Measurements from ENCODE around the gene ABHD2.

The ABHD2 gene

DNA sequence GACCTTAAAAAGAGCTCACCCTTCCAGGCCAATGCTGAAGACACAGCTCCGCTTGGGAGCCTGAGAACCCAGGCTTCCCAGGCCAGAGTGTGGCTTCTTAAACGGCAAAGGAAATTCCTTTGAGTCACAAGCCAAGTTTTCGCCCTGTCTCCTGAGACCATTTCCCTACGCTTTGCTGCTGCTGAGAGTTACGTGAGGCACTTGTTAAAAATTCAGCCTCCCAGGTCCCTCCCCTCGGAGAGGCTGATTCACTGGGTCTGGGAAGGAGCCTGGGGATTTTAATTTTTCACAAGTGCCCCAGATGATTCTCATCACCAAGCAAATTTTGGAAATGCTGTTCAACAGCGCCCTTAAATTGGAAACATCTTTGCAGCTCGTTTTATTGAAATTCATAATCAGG lies 107.6 kb downstream of the ABHD2 start:
- no peak for DNase-seq (ENCODE audit: low spot score)

DNA sequence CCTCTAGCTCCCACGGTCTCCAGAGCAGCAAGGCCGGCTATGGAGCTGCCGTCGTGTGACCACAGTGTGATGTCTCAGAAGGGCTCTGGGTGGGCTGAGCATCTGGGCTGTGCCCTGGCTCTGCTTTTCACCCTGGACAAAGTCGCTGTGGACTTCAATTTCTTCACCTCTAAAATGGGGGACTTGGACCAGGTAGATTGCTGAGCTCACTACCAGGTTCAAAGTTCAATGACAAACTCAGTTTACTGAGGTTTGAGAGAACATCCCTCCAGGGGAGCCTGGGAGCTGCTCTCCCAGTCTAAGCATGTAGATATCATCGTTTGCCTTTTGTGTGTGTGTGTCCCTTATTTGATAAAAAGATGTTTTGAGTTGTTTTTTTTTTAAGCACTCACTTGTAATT lies 108.0 kb downstream of the ABHD2 start:
- no peak for DNase-seq (ENCODE audit: low spot score)

DNA sequence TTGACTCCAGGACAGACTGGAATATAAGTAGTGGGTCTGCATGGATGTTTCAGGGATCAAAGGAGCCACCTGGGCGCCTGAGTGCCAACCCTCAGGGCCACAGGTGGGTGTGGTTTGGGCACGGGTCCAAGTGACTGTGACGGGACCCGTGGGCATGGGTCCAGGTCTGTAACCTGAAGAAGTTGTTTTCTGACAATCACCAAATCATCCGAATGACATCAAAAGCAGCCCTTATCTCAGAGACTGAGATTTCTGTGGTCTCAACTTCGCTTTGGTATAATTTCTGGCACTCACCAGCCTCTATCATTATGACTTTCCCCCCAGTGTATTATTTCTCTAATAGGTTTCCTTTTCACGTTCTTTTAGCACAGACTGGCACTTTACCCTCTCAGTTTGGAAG lies 108.7 kb downstream of the ABHD2 start:
- DNase-seq (ENCODE audit: low spot score), result no peak

DNA sequence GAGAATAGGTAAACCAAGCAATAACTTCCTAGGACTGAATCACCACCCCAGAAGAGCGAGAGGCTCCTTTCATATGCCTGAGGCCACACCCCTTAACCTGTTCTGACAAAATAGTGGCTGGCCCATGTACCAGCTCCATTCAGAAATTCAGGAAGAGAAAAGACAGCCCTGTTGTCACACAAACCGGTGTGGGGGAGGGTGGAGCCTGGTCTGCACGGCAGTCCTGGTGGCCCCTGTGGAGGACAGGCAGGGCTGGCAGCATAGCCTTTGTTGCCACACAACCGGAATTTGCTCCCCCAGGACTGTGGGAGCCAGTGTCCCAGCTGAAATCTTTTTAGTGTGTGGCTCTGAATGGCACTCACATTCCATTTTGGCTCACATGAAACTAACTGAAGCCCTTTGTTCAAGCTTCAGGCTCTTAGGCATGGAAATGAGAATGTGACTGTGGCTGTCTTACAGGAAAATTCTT lies 109.3 kb downstream of the ABHD2 start:
- no peak for DNase-seq (ENCODE audit: low spot score)

DNA sequence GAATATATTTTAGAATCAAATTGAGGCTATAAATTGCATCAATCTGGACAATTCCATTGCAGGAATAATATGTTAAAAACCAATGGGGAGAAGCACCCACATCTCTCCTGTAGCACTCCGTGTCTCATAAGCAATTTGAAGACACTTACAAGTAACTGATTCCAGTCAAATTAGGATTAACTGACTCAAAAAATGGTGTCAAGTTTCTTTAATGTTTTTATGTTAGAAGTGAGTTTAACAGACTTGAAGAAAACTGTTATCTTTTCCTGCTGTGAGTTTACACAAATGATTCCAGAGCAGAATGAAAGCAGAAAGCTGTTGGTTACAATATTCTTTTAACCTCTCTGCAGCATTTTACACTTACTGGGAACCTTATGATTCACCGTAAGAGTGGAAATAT lies 109.9 kb downstream of the ABHD2 start:
- no peak for DNase-seq (ENCODE audit: low spot score)

DNA sequence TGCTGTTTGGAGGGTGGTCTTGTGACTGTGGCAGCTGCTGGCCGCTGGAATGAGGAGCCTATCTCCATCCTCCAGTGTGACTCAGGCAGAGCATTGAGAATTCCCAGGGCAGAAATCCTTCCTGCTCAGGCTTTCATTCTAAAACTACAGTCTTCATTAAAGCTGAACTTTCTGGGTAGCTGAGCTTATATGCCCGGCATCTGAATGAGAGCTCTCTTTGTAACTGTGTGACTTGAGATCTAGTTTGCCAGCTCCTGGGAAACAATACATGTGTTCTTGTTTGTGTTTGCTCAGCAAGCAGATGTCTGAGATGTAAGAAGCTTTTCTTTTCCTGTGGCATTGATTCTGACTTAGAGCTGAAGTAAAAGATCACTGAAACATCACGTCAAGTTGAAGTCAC lies 110.7 kb downstream of the ABHD2 start:
- no peak for DNase-seq (ENCODE audit: low spot score)

DNA sequence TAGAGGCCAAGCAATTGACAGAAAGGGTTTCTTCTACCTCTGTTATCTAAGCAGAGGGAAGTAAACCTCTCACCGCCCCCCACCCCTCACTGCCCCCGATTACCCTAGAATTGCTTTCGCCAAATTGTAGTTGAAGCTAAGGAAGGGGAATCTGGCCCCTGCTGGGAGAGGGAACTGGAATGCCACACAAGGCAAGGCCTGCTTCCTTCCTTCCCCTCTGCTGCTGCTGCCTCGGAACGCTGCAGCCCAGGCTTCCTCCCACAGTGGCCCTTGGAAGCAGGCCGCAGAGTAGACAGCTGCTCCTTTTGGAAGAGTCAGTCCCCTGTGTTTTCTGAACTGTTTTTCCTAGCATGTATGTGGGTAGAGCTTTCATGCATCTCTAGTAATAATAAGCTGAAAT lies 111.5 kb downstream of the ABHD2 start:
- no peak for DNase-seq (ENCODE audit: low spot score)

DNA sequence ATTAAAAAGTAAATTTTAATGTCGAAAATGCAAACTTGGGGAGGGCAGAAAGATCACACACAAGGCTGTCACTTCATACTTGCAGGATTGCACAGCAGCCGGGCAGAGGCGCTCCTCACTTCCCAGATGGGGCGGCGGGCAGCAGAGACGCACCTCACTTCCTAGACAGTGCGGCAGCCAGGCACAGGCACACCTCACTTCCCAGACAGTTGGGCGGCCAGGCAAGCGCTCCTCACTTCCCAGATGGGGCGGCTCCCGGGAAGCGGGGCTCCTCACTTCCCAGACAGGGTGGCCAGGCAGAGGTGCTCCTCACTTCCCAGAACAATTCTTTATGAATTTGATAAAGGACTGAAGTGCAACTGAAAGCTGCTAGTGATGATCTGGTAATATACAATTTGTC lies 111.9 kb downstream of the ABHD2 start:
- no peak for DNase-seq (ENCODE audit: low spot score)

DNA sequence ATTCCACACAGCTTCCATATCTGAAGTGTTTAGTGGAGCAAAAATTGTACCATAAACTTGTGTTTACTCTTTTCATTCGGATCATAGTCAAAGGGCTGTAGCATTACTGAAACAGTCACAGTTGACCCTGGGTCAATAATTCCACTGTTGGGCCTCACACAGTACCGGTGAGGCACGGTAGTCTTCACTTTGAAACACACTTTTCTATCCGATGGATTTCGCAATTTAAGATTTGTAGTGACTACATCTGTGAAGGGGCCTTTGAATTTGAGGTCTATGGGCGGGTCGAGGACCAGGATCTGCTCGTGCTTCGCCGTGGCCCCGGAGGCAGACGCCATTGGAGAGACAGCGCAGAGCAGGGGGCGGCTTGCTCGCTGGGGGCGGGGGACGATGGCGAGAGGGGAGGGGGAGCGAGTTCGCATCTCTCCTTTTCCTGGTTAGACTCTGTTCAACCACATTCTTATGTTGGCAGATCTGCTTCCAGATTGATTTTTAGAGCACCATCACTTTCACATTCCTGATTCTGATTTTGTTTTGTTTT lies 113.3 kb downstream of the ABHD2 start:
- DNase-seq (ENCODE audit: low spot score), result no peak

DNA sequence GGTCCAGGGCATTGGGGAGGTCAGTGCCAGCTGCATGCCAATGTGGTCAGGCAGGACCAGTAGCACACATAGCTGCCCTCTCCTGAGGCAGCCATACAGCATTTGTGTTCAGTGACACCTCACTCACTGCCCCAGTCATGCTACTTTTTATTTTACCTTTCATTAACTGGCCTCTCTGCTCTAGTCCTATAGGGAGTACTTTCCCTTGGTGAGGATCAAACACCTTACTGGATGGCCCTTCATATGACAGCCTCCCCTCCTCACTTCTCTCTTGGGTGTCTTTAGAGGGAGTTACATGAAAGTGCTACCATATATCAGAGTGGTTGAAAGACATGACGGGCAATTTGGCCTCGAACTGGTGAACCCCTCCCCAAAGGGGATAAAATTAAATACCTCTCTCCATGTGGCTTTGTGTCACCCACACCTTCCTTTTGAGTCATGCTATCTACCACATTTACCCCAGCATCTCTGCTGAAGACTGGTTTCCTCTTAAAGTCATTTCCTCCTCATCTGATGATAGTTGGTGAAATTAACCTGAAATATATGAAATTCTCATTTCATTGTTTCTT lies 115.5 kb downstream of the ABHD2 start:
- DNase-seq (ENCODE audit: low spot score), result no peak

DNA sequence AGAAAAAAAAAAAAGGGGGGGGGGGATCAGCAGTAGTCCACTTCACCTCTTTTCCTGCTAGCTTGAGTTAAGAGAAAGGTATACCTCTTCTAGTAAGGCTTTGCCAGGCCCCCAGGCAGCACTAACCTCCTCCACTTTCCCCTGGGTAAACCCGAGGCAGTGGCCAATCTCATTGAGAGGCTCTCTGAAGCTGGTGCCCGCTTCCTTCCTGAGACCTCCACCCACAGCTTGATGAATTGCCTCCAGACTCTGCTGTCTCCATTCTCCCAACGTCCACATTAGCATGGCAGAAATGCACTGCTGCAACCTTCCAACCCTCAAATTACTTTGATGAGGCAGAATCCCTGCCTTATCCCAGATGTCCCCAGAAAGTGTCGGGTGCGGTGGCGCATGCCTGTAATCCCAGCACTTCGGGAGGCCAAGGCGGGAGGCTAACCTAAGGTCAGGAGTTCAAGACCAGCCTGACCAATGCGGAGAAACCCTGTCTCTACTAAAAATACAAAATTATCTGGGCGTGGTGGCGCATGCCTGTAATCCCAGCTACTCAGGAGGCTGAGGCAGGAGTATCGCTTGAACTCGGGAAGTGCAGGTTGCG lies 117.8 kb downstream of the ABHD2 start:
- no peak for DNase-seq (ENCODE audit: low spot score)

DNA sequence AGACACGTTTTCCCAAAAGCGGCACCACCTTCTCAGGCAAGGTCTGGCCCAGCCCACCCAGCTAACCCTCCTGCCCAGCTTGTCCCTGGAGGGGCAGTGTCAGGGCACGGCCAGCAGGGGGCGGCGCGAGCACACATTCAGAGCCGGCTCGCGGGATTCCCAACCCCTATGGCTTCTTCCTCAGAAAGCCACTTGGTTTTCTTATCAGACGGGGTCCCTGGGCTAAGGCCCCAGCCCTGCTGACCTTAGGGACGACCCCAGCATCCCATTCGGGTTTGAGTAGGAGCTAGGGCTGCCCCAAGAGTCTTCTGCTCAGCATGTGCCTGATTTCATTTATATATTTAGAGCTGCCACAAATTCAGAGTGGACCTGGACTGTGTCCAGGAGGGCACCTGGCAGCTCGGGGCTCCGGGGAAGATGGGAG lies 118.7 kb downstream of the ABHD2 start:
- DNase-seq (ENCODE audit: low spot score), result peak; percentile 77

DNA sequence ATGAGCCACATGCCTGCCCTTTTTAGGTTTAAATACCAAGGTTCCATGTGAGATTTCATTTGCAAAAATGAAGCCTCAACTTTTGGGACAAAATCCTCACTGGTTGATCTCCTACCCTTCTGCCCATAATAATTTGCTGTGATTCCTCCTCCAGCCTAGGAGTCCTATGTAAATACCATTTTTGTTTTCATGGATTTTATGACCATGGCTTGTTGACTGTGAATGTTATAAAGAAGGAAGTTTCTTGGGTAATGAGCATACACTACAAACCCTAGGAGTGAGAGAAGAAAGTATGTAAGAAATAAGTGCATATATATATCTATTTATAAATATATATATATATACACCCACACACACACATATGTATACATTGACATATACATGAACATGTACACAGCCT lies 120.0 kb downstream of the ABHD2 start:
- DNase-seq (ENCODE audit: low spot score), result no peak

DNA sequence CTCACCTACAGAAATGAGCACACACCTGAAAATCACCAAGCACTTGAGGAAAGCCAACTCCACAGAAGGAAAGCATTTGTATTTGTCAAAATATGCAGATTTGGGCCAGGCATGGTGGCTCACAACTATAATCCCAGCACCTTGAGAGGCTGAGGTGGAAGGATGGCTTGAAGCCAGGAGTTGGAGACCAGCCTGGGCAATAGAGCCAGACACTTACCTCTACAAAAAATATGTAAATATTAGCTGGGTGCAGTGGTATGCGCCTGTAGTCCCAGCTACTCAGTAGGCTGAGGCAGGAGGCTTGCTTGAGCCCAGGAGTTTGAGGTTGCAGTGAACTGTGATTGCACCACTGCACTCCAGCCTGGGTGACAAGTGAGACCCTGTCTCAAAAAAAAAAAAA lies 120.8 kb downstream of the ABHD2 start:
- no peak for DNase-seq (ENCODE audit: low spot score)

DNA sequence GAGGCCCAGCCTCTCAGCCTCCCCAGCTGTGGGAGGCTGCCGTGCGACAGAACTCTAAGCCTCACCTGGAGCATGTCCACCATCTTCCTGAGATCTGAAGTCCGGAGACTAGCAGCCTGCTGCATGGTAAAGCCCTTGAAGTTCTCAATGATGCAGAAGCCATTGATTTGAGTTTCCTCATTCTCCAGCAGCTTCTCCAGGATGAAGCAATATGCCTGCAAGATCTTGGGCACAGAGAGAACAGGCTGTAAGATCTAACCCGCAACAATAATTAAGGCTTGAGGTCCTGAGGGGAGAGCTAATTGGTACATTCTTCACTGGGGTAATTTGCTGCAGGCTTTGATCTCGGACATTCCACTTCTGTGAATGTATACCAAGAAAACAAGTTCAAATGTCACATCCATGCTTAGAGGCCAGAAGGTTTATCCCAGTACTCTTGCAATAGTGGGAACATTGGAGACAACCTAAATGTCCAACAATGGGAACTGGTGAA lies 123.5 kb downstream of the ABHD2 start:
- DNase-seq (ENCODE audit: low spot score), result no peak

DNA sequence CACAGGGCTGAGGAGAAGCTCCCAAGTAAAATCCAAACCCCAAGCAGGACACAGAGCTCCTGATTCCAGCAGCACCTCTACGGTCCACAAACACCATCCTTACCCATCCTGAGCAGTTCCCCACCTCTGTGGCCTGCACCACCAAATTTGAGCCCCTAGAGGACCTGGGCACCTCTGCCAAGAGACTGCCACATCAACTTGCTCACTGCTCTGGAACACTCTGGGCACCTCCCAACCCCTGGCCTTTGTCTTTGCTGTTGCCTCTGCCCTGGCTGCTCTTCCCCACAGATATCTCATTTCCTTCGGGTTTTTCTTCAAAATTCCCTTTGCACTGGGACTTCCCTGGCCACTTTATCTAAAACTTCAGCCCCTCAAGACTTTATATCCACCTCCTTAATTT lies 127.4 kb downstream of the ABHD2 start:
- DNase-seq (ENCODE audit: low spot score), result no peak

DNA sequence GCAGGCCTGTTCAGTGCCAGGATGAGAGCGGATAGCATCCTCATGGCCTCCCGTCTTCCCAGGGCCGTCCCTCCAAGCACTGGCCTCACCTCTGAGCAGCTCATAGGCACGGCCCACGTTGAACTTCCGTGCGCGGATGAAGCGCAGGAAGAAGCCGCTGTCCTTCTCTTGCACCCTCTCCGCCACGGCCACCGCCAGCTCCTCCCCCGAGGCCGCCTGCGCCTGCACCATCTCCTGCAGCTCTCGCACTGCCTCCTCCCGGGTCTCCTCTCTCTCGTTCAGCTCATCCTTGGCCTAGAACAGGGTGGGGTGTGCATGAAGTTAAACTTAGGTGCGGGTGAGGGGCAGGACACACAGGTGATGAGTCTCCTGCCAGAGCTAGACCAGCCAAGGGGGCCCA lies 128.8 kb downstream of the ABHD2 start:
- no peak for DNase-seq (ENCODE audit: low spot score)

DNA sequence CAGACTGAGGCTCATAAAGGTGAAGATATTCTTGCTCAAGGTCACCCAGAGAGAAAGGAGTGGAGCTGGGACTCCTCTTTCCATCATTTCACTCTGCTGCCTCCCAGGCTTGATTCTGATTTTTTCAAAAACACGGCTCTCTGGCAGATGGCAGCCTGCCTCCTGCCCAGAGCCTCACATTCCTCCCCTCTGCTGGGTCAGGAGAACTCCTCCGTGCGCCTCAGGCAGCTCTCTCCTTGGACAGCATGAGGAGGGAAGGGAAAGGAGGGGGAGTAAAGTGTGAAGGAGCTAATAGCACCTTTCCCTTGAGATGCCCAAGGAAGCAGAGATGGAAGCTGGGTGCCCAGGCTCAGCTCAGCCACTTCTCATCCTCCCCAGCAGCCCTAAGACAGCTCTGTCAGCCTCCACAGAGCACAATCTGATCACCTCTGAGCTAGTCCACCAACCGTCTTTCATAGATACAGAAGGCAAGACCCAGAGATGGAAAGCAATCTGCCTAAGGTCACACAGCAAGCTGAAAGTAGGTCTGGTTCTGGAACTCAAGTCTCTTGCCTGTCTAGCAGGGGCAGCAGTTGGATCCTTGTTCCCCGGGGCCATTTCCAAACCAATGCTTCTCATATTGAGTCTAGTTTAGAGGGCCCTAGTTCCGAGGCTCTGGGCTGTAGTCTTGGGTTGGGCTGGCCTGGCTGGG lies 129.6 kb downstream of the ABHD2 start:
- DNase-seq (ENCODE audit: low spot score), result no peak

DNA sequence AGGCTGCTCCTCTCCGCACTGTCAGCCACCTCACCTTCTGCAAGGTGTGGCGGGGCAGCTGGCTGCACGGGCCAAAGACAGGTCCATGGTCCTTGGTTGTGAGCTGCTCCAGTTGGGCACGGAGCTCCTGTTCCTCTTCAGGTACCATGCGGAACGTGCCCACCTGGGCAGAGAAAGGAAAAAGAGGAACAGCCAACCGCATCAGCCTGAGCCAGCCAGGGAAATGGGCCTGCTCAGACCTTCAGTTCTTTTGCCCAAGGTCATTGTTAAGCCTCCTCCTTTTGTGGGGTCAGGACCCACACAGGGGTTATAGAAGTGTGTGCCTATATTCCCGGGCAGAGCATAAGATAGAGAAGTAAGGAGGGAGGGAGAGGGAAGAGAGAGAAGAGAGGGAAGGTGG lies 130.3 kb downstream of the ABHD2 start:
- DNase-seq (ENCODE audit: low spot score), result no peak

DNA sequence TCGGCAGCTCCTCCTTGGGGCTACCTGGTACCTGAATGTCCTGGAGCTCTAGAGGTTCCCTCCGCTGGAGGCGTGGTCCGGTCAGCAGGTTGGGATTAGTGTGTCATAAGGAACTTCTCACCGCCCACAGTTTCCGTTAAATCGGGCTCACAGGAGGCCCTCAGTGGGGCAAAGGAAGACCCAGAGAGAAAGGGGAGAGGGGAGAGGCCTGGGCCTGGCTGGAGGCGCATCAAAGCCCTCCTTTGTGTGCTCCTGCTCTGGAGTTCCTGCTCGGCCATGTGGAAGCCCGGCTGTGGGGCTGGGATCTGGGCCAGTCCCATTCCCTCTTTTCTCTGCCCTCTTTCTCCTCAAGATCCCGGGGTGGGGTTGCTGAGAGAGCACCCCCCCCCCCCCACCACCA lies 133.3 kb downstream of the ABHD2 start, which contains the start of gene RLBP1:
Gene RLBP1 (minus strand): TSS at position 37 of the 400 bp plus-strand sequence. CDS start 2,604 bp downstream, outside the sequence.
- no peak for DNase-seq (ENCODE audit: low spot score)

DNA sequence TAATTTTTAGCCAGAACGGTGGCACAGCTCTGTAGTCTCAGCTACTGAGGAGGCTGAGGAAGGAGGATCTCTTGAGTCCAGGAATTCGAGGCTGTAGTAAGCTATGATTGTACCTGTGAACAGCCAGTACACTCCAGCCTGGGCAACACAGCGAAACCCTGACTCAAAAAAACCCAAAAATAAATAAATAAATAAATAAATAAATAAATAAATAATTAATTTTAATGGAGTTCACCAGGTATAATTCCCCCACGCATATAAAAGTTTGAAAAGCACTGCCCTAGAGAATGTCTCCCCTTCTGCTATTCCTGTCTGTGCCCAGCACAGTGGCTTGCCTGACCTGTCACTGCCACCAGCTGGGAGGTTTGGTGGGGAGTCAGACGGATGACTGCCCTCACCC lies 137.3 kb downstream of the ABHD2 start:
- DNase-seq (ENCODE audit: low spot score), result no peak

DNA sequence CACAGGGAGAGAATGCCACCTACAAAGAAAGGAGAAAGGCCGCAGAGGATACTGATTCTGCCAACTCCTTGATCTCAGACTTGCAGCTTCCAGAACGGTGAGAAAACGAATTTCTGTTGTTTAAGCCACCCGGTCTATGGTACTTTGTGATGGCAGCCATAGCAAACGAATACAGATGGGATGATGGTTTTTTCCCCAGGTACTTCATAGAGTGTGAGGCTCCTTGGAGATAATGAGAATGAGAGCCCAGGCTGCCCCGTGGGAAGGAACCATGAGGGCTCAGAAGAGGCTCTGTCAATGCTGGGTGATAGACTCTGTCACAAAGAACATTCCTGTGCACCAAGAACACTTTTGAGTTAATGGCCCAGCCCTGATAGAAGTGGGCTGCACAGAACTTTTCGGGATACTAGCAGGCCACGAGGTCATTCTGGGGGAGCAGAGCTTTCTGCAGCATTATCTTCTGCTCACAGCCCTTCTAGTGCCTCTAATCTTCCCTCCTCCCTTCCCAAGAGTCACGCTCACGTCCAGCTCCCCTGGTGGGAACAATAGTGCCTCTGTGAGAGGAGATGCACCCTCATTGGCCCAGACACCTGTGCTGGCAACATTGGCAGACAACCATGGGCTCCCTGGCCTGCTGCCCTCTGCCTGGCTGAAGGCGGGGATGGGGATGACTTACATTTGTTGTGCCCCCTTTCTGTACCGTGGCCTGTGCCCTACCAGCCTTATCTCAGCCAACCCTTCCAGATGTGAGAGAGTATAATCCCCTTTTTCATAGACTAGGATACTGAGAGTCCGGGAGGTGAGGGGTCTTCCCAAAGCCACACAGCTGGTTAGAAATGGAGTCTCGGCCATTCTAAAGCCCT lies 138.3 kb downstream of the ABHD2 start:
- DNase-seq (ENCODE audit: low spot score), result no peak
